Esophagus muscularis mucosa (tissue), 4 donors: ENCODE data around the gene RIN3. TPM values are rescaled to one million over a fixed set of nuclear protein-coding genes. Genes with fewer than 3 reads are reported as not detected.

Experiments
- DNase-seq: peaks from one replicate; pipeline ENCODE4 v3.0.0-alpha.2; 2017; ENCODE audit errors: extremely low spot score
- H3K27ac ChIP-seq, 4 donors: fragments of 200-600 bp; sonication (generic); replicated peaks in 1 of 4; 1 replicate in 3 of 4; 2 replicates in 1 of 4; pipeline ENCODE4 v1.5.1; 2016 to 2019; ENCODE audit warnings: mild to moderate bottlenecking in 1 of 4
- H3K27me3 ChIP-seq, 4 donors: fragments of 200-600 bp; sonication (generic); one replicate each; pipeline versions ENCODE4 v1.5.1 to v1.6.0; 2016 to 2019
- H3K36me3 ChIP-seq, 4 donors: fragments of 200-600 bp; sonication (generic); one replicate each; pipeline ENCODE4 v1.5.1; 2016 to 2019
- H3K4me1 ChIP-seq, 4 donors: fragments of 200-600 bp; sonication (generic); one replicate each; pipeline ENCODE4 v1.5.1; 2016 to 2019
- H3K4me3 ChIP-seq, 4 donors: fragments of 200-600 bp; sonication (generic); 1 replicate in 2 of 4; 2 replicates in 2 of 4; pipeline ENCODE4 v1.5.1; 2016 to 2019; ENCODE audit warnings: mild to moderate bottlenecking in 4 of 4, moderate library complexity in 1 of 4
- H3K9me3 ChIP-seq, 4 donors: fragments of 200-600 bp; sonication (generic); 1 replicate in 3 of 4; 2 replicates in 1 of 4; pipeline ENCODE4 v1.5.1; 2016 to 2019
- CTCF ChIP-seq, 3 experiments: fragments of 200-600 bp in 2 of 3; fragments of 450-650 bp in 1 of 3; sonication (generic) in 2 of 3; IDR thresholded peaks; one replicate each; pipeline ENCODE4 v1.5.1; 2017 to 2019; ENCODE audit warnings: antibody characterized with exemption in 3 of 3, mild to moderate bottlenecking in 2 of 3, moderate library complexity in 1 of 3
- EP300 ChIP-seq: sonication (generic); formaldehyde crosslinking; IDR thresholded peaks from one replicate; pipeline ENCODE4 v1.6.1; 2017; ENCODE audit warnings: antibody characterized with exemption
- POLR2A ChIP-seq: fragments of 450-650 bp; IDR thresholded peaks from one replicate; pipeline ENCODE4 v1.6.1; 2017; ENCODE audit warnings: antibody characterized with exemption, moderate library complexity, mild to moderate bottlenecking, low read depth
- POLR2AphosphoS5 ChIP-seq, 2 donors: sonication (generic); formaldehyde crosslinking; IDR thresholded peaks; one replicate each; pipeline ENCODE4 v1.6.1; 2017; ENCODE audit warnings: antibody characterized with exemption in 2 of 2
- WGBS: methylation state at CpG from one replicate; pipeline ENCODE4 v1.1.5; 2018; 5-methylcytosine and 5-hydroxymethylcytosine counted together
- intact Hi-C: fragments of 100-400 bp; cut with DNase I; formaldehyde crosslinking; loops from one replicate; pipeline ENCODE4 v1.15.1; 2023
- total RNA-seq, 4 donors: library from RNA; depleted of rRNA; stranded (reverse); fragments of >200 nt; gene quantifications; one replicate each; pipeline versions ENCODE4 v1.1.0 to v1.2.1, GENCODE V29; 2016

Gene RIN3
- total RNA-seq, 4 donors from 2014 or later = 10.6 to 20.0 (median 13.1) TPM

GRCh38 chr14:92511453-92512238, 1.9 kb upstream of the RIN3 start:
- H3K36me3 ChIP-seq = no peaks in the 10 kb centered on the region
- DNase-seq = no peak
- H3K4me3 ChIP-seq = no peak overlapping the region
- H3K27me3 ChIP-seq = no peaks in the 10 kb centered on the region
- TF ChIP-seq CTCF (IDR thresholded peaks at IDR 0.05) (no peak), EP300 (no peak), POLR2A (no peak), POLR2AphosphoS5 (IDR thresholded peaks at IDR 0.05) (no peak)
- 45% methylated on average over 6 of the region's 6 CpGs for WGBS
- H3K27ac ChIP-seq = no peak overlapping the region
- intact Hi-C loops = loop anchor here (5.0 kb wide), 2 partner anchors 91 to 176 kb away; no protein-coding TSS in a partner anchor
- no peaks in the 10 kb centered on the region for H3K9me3 ChIP-seq
- peaks cover 24 to 45% (median 37%) of the 10 kb centered on the region in 4 donors for H3K4me1 ChIP-seq

- Histone ChIP-seq H3K27me3 (no peaks in the 10 kb centered on the region), H3K4me1 (peaks cover 24 to 55% (median 38%) of the 10 kb centered on the region in 4 donors), H3K4me3 (peak overlapping the region; percentile 66 to 90 (median 83)), H3K36me3 (no peaks in the 10 kb centered on the region), H3K9me3 (no peaks in the 10 kb centered on the region), H3K27ac (peak overlapping the region; percentile 82 to 91 (median 85))
- 69% methylated on average over 5 of the region's 9 CpGs for WGBS
- intact Hi-C loops = loop anchor here (5.0 kb wide), 2 partner anchors 89 to 174 kb away; no protein-coding TSS in a partner anchor
- no peak for TF ChIP-seq CTCF (IDR thresholded peaks at IDR 0.05)
- no peak for DNase-seq
These were observed 776 bp upstream of the RIN3 start for GRCh38 chr14:92512807-92513203.

GRCh38 chr14:92513966-92514843, 624 bp downstream of the RIN3 start:
- WGBS = 2% methylated on average over 26 of the region's 81 CpGs
- H3K36me3 ChIP-seq = no peaks in the 10 kb centered on the region
- H3K27me3 ChIP-seq = no peaks in the 10 kb centered on the region
- TF ChIP-seq CTCF (IDR thresholded peaks at IDR 0.05) = no peak
- no peak for TF ChIP-seq POLR2A
- TF ChIP-seq EP300 = no peak
- no peak for TF ChIP-seq POLR2AphosphoS5 (IDR thresholded peaks at IDR 0.05)
- no peaks in the 10 kb centered on the region for H3K9me3 ChIP-seq
- peaks cover 24 to 62% (median 44%) of the 10 kb centered on the region in 4 donors for H3K4me1 ChIP-seq
- peak overlapping the region; percentile 66 to 90 (median 83) for H3K4me3 ChIP-seq
- H3K27ac ChIP-seq = peak overlapping the region; percentile 82 to 91 (median 85)
- no peak for DNase-seq
- intact Hi-C loops = loop anchor here (5.0 kb wide), 2 partner anchors 88 to 173 kb away; no protein-coding TSS in a partner anchor

- H3K4me1 ChIP-seq = peaks cover 24 to 62% (median 48%) of the 10 kb centered on the region in 4 donors
- no peaks in the 10 kb centered on the region for H3K9me3 ChIP-seq
- H3K4me3 ChIP-seq = peak overlapping the region; percentile 66 to 90 (median 83)
- DNase-seq = no peak
- intact Hi-C loops = loop anchor here (5.0 kb wide), 2 partner anchors 87 to 172 kb away; no protein-coding TSS in a partner anchor
- H3K36me3 ChIP-seq = no peaks in the 10 kb centered on the region
- peak overlapping the region; percentile 82 to 91 (median 85) for H3K27ac ChIP-seq
- no peaks in the 10 kb centered on the region for H3K27me3 ChIP-seq
- TF ChIP-seq EP300 (no peak), CTCF (IDR thresholded peaks at IDR 0.05) (no peak), POLR2AphosphoS5 (IDR thresholded peaks at IDR 0.05) (no peak), POLR2A (no peak)
- 55% methylated on average over 10 of the region's 15 CpGs for WGBS
These were observed 1.4 kb downstream of the RIN3 start for GRCh38 chr14:92514844-92515514.
